NK-92 (cell line): ENCODE data around the gene BNC1.
"Not testable (repeated sequence)": the region's sequence is repeated elsewhere in the genome, so short reads cannot be mapped to it uniquely, and the experiment has no call there.

ENCODE experiments used
- DNase-seq: peaks from one replicate; lab custom pipeline; 2025; ENCODE audit not compliant: unreplicated experiment; lab: John Stamatoyannopoulos, UW

Gene BNC1

DNA sequence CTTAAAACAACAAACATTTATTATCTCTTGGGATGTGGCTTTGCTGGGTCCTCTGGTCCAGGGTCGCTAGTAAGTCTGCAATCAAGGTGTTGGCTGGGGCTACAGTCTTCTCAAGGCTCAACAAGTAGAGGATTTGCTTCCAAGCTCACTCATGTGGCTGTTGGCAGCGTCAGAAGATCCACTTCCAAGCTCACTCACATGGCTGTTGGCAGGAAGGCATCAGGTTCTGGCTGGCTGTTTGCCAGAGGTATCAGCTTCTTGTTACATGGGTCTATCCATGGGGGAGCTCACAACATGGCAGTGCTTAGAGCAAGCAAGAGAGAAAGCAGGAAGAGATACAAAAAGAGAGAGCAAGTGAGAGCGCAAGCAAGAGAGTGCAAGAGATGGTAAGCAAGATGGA, 15.0 kb upstream of the BNC1 start:
- DNase-seq: no peak

DNA sequence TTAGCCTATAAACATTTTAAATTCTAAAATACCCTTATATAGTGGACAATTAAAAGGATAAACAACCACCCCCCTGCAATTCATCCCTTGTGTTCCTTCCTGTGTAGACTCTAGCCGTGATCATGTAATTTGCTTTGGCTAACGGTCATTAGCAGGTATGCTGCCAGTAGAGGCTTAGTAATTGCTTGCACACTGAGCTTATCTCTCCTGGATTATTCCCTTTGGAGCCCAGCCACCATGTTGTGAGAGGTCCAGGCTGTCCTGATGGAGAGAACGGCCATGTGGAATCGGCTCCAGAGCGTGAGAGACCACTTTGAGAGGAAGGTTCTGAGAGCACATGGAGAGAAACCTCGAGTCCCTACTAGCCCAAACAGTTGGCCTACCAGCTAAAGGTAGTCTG, 11.0 kb upstream of the BNC1 start:
- no peak for DNase-seq

DNA sequence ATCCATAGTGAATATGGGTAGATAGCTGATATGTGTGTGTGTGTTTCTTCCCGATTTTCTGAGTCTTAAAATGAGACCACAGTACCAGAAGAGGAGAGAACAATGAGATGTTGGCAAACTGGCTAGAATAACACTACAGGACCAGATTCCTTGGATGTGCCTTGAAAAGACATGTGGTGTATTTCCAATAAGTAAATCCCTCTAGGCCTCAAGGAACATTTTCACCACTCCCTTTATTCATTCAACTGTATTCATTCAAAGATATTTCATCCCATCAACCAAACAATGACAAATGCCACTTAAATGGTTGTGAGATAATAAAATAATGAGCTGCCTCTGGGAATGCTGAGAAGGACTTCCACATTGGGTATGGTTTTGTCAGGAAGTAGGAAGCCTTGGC, 8.7 kb upstream of the BNC1 start:
- no peak for DNase-seq

DNA sequence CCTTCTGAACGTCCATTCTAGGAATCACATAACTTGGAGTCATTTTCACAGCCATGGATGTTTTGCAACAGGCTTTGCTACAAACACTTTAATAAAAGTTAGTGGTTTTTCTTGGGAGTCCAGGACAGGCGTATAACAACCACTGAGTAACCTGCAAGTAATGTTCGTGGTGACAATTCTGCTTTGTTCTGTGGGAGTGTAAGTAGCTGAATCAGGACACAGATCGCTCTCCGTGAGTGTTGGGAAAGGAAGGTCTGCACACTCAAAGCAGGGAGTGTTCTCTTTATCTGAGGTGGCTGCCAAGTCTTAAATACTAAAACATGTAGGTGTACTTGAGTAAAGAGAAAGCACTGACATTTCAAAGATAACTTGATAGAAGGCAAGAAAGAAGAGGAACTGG, 7.9 kb upstream of the BNC1 start:
- DNase-seq: no peak

DNA sequence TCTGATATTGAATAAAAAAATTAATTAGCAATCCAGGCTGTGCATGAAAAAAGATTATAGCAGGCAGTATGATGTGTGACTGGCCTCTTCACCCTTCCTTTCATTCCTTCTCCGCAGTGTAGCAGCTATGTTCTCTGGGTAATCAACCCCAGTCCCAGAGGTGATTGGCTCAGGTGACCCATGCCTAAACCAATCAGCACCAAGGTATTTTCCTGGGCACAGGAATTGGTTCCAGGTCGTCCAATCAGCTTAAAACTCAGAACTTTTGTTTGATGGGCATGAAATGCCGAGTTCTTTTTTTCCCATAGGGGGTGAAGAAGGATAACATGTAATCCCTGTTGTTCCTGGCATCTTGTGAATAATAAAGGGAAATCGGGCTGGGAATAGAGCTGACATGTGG, 5.8 kb upstream of the BNC1 start:
- no peak for DNase-seq

DNA sequence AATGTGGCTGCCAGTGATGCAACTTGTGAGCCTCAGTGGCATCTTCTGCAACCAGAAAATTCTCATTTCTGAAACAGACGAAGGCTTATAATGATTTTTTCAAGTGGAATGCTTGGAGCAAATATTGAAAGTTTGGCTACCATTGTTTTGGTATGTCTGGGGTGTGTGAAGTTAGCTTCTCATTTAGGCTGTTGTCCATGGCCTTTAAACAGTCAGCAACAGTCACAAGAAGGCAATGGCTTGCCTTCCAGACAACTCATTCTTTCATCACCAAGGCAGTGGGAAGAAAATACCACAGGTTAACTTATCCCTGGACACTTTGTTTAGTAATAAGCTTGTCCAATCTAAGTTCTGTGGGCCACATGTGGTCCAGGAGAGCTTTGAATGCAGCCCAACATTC, 4.7 kb upstream of the BNC1 start:
- no peak for DNase-seq

DNA sequence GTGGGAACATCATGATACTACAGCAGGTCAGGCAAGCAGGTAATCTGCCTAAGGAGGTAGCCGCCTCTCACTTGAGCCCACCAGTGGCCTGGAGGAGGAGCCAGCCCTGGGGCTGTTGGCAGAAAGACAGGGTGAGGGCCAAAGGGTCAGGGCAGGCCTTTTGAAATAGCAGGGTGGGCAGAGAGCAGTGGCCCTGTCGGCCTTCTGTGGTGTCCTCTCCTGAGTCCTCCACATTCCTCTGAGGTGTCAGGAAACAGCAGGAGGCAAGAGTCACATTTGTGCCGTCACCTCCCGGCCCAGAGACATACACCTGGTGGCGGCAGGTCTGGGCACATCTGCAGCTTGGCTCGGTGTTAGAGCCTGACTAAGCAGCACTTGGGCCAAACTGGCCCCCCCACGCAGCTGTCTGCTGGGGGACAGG, 3.9 kb upstream of the BNC1 start:
- DNase-seq: no peak

DNA sequence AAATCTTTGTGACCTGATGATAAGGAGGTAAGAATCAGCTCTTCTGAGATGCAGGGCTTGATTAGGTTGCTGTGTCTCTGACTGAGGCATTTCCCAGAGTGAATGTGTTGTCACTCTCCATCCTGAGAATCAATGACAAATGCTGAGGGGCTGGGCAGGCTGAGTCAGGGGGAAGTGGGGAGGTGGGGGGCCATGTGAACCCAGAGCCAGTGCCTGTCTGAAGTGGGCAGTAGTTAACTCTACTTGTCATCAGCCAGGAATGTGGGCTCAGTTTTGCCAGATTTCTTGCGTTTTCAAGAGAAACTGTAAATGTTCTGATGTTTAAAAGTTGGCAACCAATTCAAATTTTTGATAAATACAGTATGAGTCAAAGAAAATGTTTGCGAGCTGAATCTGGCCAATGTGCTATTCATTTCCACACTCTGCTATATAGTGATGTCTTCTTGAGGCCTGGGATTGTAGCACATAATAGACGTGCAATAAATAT, 3.1 kb upstream of the BNC1 start:
- no peak for DNase-seq

DNA sequence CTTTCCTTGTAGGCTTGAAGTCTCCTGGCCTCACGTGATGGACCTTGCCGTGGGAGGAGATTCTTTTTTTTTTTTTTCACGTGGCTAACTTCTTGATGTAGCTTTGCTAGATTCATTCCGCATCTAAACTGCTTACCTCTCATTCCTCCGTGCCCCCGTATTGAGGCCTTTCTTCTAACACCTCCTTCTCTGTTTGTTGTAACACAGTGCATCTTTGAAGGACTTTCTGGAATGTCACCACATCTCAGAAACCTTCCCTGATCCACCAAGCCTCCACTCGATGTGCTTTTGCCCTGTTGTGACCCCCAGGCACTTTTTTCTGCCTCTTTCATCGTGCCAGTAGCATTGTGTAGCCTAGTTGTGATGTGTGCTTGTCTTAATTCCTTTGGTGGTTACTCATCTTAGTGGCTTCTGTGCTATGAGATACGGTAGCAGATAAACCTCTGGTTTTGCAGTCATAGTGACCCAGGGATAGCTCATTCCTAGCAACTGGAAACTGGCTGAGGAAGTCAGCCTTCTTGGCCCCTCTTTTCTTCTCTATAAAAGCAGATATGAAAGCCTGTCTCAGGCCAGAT, 1.6 kb upstream of the BNC1 start:
- no peak for DNase-seq

DNA sequence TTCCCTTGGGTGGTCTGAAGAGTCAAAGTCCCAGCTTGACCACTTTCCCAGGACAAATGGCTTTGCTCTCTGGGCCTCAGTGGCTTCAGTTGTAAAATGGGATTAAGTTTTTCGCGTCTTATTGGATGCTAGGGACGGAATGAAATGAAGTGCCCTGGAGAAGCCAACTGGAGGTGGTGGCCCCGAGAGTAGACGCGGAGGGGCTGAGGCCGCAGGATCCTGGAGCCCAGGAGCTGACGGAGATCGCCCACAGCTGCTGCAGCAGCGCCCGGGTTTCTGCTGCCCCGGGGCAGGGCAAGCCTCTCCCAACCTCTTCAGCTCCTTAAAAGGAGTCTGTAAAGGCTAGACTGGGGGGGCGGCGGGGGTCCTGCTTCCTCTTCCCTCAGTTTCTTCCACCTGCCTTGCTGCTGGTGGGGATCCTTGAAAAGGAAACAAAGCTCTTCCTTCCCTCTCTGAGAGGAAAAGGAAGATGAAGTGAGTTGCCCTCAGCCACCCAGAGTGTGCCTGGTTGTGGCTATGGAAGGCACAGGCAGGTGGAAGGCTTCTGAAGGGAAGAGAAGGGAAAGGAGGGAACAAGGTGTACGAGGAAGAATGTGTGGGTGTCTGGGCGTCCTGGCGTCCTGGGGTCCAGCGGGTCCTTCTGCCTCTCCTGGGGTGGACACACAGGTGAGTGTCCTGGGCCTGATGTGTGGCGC, 967 bp upstream of the BNC1 start:
- no peak for DNase-seq

DNA sequence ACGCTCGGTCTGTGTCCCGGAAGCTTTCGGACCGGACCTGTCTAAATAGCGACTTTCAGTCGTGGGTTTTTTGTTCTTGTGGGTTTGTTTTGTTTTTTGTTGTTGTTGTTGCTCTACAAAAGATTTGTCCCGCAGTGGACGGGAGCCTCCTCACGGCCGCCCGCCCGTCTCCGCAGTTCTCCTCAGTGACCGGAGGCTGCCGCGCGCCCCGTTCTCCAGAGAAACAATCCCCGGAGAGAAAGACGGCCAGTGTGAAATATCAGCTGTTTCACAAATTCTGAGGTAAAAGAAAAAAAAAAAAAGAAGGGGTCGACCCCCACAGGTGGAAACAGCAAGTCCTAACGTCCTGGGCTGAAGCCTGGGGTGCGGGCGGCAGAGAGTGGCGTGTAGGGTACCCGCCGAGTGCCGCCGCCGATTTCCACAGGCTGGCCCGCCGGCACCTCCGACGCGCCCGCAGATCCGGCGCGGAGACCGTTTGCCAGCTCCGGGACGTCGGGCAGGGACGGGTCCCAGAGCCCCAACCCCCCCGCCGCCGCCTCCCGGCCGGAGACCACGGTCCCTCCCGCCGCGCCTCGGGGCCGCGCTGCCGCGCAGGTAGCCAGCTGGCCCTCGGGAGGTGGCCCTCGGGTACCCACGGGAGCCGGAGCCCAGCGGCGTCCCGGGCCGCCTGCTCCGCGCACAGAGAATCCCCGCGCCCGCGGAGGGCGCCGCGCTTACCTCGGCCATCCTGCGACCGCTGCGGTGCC, 478 bp downstream of the BNC1 start:
- DNase-seq: no peak

DNA sequence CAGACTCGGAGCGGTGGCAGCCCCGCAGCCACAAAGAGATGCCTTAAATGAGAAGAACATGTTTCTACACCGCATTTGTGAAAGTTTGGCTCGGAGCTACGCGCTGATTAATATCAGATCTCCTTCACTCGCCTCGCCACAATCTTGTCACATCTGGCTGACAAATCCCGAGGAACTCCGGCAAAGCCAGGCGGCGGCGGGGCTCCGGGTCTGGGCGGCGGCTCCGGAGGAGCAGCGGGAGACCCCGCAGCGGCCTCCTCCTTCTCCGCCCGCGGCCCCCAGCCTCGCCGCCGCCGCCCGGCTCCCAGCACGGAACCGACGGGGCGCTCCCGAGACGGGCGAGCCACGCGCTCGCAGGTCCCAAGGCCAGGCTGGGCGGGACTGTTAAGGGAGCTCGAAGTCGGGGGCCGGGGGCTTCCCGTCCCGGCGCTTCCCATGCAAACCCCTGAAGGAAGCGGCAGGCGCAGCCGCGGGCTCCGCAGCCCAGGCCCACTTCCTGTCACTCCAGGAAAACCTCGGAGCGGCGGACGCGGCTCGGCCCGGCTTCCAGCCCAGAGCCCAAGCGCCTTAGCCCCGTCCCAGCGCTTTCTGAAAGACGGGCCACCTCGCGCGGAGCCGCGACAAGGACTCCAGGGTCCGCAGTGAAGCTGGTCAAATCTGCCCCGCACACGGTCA, 1.2 kb downstream of the BNC1 start:
- no peak for DNase-seq

DNA sequence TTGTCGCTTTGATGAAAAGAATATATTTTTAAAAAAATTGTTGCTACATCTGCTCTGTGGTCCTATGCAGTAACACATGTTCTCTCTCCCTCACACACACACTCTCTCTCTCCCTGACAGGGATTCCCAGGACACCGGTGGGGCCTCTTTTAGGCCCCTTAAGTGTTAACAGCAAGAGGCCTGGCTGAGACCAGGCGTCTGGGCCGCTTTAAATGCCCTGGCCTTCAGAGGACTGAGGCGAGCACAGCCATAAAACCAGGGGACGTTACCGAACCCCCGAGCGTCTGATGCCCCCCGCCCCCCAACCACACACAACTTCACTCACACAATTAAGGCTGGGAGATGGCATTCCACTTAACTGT, 1.7 kb downstream of the BNC1 start:
- DNase-seq: no peak

DNA sequence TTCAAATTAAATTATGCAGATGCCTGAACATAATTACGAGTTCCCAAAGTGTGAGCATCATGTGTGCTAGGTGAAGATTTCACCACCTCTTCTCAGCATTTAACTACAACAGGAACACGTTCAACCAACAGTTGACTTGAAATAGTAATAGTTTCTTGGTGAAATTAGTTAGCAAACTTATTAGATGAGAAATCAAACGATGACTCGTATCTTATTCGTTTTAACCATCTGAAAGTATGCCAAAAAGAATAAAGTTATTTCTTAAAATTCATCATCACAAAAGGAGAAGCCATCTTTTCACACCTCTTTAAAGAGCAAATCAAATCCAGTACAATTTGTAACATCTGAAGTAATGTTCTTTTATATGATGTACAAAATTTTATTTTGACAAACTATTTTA, 2.3 kb downstream of the BNC1 start:
- no peak for DNase-seq

DNA sequence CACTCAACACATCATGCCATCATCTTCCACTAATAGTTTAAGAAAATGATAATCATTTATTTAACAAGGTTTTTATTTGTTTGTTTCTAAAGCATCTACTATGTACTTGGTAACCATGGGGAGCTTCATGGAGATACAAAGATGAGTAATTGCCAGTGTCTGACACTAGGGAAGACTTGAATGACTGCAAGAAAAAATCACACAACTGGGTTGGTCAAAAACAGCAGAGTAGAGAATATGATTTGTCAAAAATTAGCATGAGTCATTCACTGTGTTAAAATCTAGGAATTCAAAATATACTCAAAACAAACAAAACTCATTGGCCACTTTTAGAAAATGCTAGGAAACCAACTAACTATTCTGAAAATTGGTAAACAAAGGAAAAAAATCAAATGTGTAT, 6.3 kb downstream of the BNC1 start:
- no peak for DNase-seq

DNA sequence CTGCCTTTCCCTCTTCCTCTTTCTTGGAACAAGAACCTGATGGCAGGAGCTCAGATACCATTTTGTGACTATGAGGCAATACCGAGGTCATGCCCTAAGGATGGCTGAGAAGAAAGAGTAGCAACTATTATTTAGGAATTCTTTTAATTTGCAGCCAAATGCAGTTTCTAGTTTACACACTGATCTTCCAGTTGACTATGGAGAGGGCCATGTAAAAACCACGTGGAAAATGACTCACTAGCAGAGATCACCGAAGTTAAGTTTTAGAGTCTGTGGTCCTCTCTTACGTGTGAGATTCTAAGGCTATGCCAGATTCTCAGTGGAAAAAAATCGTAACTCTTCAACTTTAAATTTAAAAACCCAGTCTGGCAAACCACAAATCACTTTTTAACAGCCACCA, 7.8 kb downstream of the BNC1 start:
- DNase-seq: no peak

DNA sequence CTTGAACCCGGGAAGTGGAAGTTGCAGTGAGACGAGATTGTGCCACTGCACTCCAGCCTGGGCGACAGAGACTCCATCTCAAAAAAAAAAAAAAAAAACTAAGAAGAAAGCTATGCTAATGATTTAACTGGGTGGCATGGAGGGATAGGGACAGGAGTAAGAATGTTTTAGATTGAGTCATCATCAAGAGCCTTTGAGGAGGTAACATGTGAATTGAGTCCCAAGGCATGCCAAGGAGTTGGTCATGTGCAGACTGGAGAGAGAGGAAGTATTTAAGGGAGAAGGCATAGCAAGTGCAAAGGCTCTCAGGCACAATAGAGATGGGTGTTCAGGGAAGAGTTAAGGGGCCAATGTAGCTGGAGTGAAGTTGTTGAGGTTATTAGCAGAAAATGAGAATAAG, 9.1 kb downstream of the BNC1 start:
- DNase-seq: no peak

DNA sequence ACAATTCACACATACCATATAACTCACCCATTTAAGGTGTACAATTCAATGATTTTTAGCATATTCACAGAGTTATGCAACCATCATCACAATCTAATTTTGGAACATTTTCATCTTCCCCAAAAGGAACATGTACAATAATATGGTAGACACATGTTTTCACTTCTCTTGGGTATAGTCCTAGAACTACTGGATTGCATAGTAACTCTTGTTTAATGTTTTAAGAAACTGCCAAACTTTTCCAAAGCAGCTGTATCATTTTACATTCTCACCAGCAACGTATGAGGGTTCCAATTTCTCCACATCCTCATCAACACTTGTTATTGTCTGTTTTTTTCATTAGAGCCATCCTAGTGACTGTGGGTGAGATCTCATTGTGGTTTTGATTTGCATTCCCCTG, 14.3 kb downstream of the BNC1 start:
- DNase-seq: no peak

DNA sequence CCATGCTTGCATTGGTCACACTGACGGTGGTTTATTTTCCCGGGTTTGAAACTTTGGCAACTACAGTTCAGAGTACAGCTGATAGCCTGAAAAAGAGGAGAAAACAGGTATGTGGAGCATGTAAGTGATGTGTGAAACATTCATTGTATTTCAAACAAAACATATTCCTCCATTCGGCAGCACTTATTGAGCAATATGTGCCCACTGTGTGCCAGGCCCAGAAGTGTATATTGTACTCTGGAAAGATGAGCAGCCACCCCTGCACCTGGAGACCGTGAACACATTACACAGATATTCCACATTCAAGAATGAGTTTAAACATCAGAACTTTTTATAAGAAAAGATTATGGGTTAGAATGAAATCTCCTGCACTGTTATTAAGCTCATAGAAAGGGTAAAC, 16.3 kb downstream of the BNC1 start:
- no peak for DNase-seq

DNA sequence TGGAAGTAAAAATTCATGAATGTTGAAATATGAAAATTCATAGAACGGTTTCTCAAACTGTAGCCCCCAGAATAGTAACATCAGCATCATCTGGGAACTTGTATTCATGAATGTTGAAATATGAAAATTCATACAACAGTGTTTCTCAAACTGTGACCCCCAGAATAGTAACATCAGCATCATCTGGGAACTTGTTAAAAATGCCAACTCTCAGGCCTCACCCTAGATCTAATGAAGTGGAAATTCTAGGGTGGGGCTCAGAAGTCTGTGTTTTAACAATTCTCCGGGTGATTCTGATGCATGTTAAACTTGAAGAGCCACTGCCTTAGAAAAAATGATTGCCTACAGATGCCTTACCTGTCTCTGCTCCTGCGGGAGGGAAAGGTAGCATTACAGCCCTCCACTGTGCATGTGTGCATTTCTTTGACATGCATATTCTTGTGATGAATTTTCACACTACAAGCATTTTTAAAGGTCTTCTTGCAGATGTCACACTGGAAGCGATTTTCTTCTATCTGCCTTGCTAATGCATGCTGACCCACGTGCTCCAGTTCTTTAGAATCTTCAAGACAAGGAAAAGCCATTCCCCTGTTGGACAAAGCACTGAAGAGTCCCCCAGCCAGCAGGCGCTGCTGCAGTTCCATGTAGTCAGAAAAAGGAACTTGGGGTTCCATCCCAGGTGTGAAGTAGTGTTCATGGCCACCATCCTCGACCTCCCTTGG, 21.7 kb downstream of the BNC1 start:
- DNase-seq: no peak

DNA sequence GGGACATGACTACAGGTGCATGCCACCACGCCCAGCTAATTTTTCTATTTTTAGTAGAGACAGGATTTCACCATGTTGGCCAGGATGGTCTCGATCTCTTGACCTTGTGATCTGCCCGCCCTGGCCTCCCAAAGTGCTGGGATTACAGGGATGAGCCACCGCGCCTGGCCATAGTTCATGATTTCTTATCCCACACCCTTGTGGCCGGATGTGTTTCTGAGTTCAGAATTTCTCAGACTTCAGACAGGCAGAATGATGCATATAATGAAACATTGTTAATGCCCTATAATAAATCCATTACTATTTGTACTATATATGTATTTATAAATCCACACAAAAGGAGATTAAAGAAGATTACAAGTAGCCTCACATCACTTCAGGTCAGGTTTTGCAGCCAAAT, 22.3 kb downstream of the BNC1 start:
- DNase-seq: not testable (repeated sequence)
